GM21390 (cell line): ENCODE data around the gene REEP1.
"Not testable (repeated sequence)": the region's sequence is repeated elsewhere in the genome, so short reads cannot be mapped to it uniquely, and the experiment has no call there.

Experiments used
- ATAC-seq: cut with Tn5 transposase; IDR thresholded peaks from one replicate; pipeline ENCODE4 v1.9.1; 2021; ENCODE audit not compliant: unreplicated experiment

REEP1 gene

DNA sequence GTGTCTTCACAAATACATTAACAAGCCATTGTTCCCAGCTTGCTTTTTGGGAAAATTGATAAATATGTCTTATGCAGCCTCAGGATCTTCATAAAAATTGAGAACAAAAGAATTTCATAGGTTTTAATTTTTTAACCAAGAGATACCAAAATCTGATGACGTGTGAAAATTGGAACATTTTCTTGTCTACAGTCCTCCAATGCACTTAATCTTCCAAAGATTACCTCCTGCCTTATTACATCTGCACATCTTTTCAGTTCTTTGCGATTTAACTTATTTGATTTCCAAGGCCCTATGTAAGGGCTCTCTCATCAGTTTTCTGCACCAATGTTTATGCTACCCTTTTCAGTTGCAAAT lies 135.1 kb downstream of the REEP1 start:
- ATAC-seq: no peak

DNA sequence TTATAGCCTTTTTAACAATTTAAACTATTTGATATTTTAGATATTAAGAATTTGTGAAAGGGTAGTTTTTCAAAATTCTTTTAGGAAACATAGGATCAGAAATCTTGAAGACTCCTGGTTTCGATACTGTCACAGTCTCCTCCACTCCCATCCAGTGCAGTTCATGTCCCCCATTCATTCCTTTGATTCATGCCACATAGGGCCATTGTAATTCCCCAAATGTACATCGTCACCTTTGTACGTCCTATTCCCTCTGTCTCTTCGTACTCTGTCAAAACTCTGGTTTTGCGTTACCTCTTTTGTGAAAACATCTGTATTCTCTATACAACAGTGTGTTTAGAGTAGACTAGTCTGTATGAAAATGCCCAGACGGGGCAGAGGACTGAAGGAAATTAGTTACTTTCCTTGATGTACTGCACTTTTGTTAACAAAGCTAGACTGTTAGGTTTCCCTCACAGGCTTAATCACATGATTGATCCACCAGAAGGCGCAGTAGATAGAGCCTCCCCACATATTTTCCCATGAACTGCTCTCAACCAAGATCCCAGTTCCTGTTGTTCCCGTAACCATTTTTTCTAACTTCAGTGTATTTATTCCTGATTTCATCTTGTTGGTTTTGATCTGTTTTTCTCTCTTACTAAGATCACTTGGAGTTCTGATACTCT lies 135.6 kb downstream of the REEP1 start:
- ATAC-seq: no peak

DNA sequence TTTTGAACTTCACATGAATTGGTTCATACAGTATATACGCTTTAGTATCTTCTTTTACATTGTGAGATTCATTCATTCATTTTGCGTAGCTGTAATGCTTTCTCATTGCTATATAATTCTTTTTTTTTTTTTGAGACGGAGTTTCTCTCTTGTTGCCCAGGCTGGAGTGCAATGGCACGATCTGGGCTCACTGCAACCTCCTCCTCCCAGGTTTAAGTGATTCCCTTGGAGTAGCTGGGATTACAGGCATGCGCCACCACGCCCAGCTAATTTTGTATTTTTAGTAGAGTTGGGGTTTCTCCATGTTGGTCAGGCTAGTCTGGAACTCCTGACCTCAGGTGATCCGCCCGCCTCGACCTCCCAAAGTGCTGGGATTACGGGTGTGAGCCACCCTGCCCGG lies 136.9 kb downstream of the REEP1 start:
- ATAC-seq: not testable (repeated sequence)

DNA sequence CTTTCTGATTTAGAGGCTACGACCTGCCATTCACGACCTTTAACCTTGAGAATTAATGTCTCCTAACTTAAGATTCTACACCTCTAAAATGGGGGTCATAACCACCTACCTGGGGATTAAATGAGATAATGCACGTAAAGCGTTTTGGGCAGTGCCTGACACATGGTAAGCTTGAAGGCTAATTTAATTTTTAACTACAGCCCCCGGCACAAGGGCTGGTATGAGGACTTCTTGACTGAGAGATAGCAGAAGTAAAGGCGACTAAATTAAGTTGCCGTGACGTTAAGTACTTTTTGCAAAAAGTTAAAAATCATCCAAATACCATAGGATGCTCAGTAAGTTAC lies 137.6 kb downstream of the REEP1 start:
- ATAC-seq: no peak

GRCh38 chr2:86195808-86196387 lies 141.5 kb downstream of the REEP1 start:
- ATAC-seq: no peak

DNA sequence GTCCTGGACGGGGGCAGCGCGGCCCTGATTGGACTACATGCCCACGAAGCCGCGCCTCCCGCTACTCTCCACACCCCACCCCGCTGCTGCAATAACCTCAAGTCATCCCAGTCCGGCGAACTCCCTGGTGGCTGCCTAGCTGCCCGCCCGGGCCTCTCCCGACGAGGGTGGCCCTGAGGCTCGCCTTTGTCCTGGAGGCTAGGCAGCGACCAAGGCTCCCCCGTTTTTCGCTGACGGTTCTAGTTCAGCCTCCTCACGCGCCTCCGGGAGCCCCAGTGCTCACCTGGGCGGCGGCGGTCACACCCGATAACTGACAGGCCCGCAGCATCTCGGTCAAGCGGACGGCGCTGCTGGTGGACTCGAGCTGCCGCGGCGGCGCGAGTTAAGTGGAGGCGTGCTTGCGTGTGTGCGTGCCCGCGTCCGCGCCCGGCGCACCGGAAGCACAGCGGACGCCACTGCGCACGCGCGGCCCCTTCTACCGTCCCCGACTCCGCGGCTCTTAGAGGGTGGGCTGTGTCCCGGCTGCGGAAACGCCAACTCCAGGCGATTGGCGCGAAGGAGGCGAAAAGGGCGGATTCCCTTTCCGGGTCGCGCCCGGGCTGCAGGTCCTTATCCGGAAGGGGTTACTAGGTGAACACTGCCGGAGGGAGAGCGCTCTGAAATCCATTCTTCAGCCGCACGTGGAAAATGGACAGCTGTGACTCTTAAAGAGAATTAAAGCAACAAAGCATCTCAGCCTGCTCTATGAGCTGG lies 142.2 kb downstream of the REEP1 start, which contains the start of gene IMMT:
TSS of gene IMMT (minus strand) at position 408 of the 753 bp plus-strand sequence. CDS start at position 328, 80 bp downstream.
- peak; percentile 83 for ATAC-seq

GRCh38 chr2:86194751-86195054 lies 142.7 kb downstream of the REEP1 start:
- no peak for ATAC-seq

- ATAC-seq: no peak
Observed at GRCh38 chr2:86193901-86194567, 143.4 kb downstream of the REEP1 start.

DNA sequence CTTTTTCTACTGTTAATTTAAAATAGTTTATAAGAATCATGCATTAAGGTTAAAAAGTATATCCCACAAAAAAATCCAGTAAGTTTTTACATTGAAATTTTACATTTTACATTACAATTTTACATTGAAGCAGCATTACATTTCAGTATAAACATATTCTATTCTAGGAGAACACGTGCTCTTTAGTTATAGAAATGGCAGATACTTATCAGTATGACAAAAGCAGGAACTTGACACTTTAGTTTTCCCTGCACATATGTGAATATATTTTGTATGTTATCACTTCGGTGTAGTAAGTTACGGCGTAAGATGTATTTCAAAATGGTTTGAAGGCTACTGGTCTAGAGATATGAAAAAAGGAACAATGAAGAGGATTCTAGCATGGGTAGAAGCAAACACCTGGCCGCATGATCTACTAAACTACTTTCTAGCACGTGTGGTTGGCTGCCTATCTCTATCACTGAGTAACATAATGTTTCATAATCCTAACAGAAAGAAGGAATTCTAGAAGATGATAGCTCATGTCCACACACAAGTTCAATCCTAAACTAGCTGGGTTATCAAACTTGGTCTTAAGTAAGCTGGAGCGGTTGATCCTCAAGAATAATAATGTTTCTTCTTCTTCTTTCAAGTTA lies 147.5 kb downstream of the REEP1 start:
- no peak for ATAC-seq

DNA sequence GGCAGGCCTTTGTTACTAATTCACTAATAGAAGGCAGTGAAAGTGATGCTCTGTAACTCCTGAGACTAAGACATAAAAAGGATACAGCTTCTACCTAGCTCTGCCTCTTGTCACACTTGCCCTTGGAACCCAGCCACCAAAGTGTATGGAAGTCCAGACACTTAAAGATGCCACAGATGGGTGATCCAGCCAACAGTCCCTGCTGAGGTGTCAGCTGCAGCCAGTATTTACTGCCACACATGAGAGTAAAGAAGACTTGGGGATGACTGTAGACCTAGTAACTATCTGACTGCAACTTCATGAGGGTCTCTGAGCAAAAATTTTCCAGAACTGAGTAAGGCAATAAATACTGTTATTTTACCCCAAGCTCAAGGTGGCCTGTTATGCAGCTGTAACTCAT lies 151.0 kb downstream of the REEP1 start:
- no peak for ATAC-seq

DNA sequence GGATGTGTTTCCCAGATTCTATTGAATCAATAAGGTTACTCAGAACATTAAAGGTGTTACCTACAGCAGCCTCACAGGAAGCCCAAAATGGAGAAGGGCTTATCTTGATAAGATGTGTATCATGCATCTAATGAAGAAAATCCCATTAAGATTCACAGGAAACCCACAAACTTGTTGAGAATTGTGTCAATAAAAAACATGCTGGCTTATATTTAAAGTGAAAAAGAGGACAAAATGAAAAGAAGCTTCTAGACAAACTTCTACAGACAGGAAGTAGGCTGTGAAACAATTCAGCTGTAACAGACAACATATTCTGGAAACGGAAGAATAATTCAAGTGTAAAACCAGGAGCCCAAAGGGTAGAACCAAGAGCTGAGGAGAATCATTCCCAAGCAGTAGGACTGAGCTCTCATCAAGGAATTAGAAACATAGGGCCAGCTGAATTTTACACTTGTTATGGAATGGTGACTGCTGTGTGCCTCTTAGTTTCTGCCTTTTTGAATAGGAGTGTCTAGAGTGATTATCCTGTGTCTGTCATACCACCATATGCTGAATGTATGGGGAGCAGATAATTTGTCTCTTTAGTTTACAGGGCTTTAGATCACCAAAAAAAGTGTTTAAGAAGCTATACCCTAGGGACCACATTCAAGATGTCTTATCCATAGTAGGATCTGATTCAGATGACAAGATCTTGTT lies 151.8 kb downstream of the REEP1 start:
- ATAC-seq: no peak

GRCh38 chr2:86176597-86176996 lies 160.8 kb downstream of the REEP1 start:
- ATAC-seq: no peak

DNA sequence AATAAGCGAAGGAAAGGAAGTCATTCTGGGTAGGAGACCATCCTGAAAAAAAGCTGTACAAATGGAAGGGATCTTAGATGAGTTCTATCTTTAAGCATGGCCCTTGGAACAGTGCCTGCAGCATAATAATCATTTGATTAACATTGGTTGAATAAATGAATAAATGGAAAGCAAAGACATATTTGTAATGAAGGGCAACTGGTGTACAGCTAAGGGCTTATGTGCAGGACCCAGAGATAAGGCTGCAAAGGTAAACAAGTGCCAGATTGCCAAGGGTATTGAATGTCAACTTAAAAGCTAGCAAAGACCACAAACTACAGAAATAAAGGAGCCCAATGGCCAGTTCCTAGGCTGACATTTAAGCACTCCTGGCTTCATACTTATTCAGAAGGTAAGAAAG lies 161.6 kb downstream of the REEP1 start:
- ATAC-seq: no peak

DNA sequence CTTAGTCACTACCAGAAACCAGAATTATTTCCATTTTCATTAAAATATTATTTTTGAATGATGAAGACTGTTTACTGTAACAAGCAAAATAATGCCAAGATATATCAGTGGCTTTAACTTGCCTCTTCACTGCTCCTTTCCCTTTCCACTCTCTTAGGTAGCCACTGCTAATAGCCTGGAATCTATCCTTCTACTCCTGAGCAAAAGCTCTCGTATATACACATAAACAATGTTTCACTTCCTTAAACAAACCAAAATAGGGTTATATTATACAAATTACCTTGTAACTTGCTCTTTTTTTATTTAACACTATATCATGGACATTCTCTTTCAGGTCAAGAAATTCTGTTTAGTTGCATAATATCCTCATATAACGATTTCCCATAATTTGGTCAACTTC lies 163.0 kb downstream of the REEP1 start:
- ATAC-seq: no peak

DNA sequence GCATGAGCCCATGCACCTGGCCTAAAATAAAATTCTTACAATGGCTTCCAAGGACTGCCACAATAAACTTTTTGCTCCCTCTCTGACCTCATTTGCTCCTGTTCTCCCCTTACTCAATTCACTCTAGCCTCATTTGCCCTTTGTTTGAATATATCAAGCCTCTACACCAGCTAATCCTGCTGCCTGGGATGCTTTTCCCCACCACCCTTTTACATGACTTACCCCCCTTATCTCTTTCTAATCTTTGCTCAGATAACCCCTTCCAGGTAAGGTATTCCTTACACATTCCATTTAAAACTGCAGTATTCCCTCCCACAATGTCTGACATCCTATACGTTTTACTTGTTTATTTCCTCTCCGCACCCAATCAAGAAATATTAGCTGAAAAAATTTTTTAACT lies 164.8 kb downstream of the REEP1 start:
- ATAC-seq: no peak

DNA sequence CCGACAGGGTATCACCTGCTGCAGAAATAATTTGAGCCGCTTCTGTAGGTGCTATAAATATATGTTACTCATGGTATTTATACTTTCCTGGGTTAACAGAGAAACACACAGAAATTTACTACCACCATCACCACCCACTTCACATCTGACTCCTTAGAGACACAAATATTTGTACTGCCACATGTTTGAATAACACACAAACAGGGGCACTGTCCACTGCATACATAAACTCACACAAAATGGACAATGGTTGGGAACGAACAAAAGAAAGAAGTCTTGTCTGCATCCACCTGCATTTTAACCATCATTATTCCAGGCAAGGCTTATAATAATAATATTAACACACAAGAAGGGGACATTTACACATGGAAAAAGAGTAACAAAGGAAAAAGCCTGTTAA lies 166.1 kb downstream of the REEP1 start:
- no peak for ATAC-seq

DNA sequence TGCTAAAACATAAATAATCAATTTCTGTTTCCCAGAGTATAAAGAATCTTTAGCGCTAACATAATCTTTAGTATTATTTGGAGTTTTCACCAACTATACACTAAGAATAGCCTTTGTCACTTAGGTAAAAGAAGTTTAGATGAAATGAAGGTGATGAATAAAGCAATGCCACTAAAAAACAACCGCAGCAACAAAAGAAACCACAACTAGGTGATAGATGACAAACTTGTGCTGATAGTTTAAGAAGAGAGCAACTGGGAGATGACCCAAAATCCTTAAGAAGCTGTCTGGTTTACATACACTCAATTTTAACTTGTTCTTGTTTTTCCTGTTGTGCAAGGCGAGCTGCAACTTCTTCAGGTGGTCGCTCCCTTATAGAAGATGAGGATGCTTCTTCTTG lies 167.0 kb downstream of the REEP1 start:
- ATAC-seq: no peak
